OCI-LY3 (cell line): ENCODE data around the gene DNM3.

Experiments
- H2AFZ ChIP-seq: fragments of 200-600, 300-600 bp; shearing (Covaris generic); 2 replicates; pipeline ENCODE4 v1.6.0; 2014; ENCODE audit warnings: antibody characterized with exemption, low read depth, low read length
- H3K27ac ChIP-seq: fragments of 200-600, 300-600 bp; sonication (generic); 2 replicates; pipeline ENCODE4 v1.5.1; 2014; ENCODE audit warnings: mild to moderate bottlenecking, low read length, moderate library complexity, mixed read lengths
- H3K27me3 ChIP-seq: fragments of 200-600, 300-600 bp; sonication (generic); 2 replicates; pipeline ENCODE4 v1.6.1; 2014; ENCODE audit warnings: low read depth, low read length, mixed read lengths
- H3K36me3 ChIP-seq: fragments of 200-600, 300-600 bp; sonication (generic); replicated peaks from 2 replicates; pipeline ENCODE3; 2014; ENCODE audit warnings: low read depth, low read length, mixed read lengths
- H3K4me1 ChIP-seq: fragments of 300-600, 200-600 bp; sonication (generic); 2 replicates; pipeline ENCODE4 v1.6.1; 2014; ENCODE audit warnings: low read length, mixed read lengths
- H3K4me2 ChIP-seq: fragments of 200-600, 300-600 bp; sonication (generic); 2 replicates; pipeline ENCODE4 v1.6.1; 2014; ENCODE audit warnings: low read length, mixed read lengths
- H3K4me3 ChIP-seq: fragments of 300-600, 200-600 bp; sonication (generic); 2 replicates; pipeline ENCODE4 v1.5.1; 2014; ENCODE audit warnings: antibody characterized with exemption, mild to moderate bottlenecking, low read length, moderate library complexity
- H3K79me2 ChIP-seq: fragments of 300-600, 200-600 bp; shearing (Covaris generic); 2 replicates; pipeline ENCODE4 v1.6.1; 2014; ENCODE audit warnings: mild to moderate bottlenecking, low read length, mixed read lengths
- H3K9ac ChIP-seq: fragments of 300-600, 200-600 bp; shearing (Covaris generic); 2 replicates; pipeline ENCODE4 v1.6.0; 2014; ENCODE audit warnings: mild to moderate bottlenecking, low read length, moderate library complexity
- H3K9me3 ChIP-seq: fragments of 200-600, 300-600 bp; shearing (Covaris generic); 2 replicates; pipeline ENCODE4 v1.6.1; 2014; ENCODE audit warnings: low read length, mixed read lengths; ENCODE audit not compliant: insufficient read depth
- H4K20me1 ChIP-seq: fragments of 200-600, 300-600 bp; sonication (generic); 2 replicates; pipeline ENCODE4 v1.6.1; 2016; ENCODE audit warnings: low read length, mixed read lengths; ENCODE audit not compliant: insufficient read depth
- EZH2phosphoT487 ChIP-seq: fragments of 200-600 bp; shearing (Covaris generic); IDR thresholded peaks from 2 replicates; pipeline ENCODE4 v1.6.1; 2018; ENCODE audit warnings: antibody characterized with exemption, mixed run types, low read depth
- TF ChIP-seq, protein P1 (sequence below): fragments of 200-600, 300-600 bp; sonication (generic); IDR thresholded peaks from 2 replicates; pipeline ENCODE4 v1.5.1; 2014; ENCODE audit warnings: antibody characterized with exemption, low read length, low read depth

The DNM3 gene

GRCh38 chr1:172169836-172170235 is 328.5 kb downstream of the DNM3 start:
- peaks cover 5% of the 10 kb centered on the region; the same call in 1 of the 2 replicates for H3K4me1 ChIP-seq
- no peak overlapping the region for H3K4me2 ChIP-seq
- no peaks in the 10 kb centered on the region for H3K79me2 ChIP-seq
- no peaks in the 10 kb centered on the region for H4K20me1 ChIP-seq
- H2AFZ ChIP-seq = no peak overlapping the region
- no peak overlapping the region for H3K27ac ChIP-seq
- H3K36me3 ChIP-seq = no peaks in the 10 kb centered on the region
- no peaks in the 10 kb centered on the region for H3K9me3 ChIP-seq
- no peak overlapping the region for H3K9ac ChIP-seq
- H3K4me3 ChIP-seq = no peak overlapping the region
- no peaks in the 10 kb centered on the region for H3K27me3 ChIP-seq
- TF ChIP-seq EZH2phosphoT487 = no peak
- TF ChIP-seq, protein P1, sequence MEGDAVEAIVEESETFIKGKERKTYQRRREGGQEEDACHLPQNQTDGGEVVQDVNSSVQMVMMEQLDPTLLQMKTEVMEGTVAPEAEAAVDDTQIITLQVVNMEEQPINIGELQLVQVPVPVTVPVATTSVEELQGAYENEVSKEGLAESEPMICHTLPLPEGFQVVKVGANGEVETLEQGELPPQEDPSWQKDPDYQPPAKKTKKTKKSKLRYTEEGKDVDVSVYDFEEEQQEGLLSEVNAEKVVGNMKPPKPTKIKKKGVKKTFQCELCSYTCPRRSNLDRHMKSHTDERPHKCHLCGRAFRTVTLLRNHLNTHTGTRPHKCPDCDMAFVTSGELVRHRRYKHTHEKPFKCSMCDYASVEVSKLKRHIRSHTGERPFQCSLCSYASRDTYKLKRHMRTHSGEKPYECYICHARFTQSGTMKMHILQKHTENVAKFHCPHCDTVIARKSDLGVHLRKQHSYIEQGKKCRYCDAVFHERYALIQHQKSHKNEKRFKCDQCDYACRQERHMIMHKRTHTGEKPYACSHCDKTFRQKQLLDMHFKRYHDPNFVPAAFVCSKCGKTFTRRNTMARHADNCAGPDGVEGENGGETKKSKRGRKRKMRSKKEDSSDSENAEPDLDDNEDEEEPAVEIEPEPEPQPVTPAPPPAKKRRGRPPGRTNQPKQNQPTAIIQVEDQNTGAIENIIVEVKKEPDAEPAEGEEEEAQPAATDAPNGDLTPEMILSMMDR = no peak

DNA sequence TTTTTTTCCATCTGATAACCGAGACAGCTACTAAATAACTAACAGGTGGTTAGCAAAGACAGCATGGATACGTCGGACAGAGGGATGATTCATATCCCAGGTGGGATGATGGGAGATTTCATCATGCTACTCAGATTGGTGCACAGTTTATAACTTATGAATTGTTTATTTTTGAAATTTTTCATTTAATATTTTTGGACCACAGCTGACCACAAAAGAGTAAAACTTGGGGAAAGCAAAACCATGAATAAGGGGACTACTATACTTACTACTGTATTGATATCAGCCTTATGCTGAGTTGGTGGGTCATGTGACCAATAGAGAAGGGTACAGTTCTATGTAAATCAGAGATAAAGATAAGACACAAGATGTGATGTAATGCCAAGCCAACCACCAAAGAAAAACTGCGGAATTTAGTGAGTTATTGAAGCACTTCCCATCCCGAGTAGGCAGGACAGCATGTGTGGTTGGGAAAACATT is 331.1 kb downstream of the DNM3 start:
- H4K20me1 ChIP-seq = no peaks in the 10 kb centered on the region
- H3K27ac ChIP-seq = no peak overlapping the region
- no peaks in the 10 kb centered on the region for H3K9me3 ChIP-seq
- no peaks in the 10 kb centered on the region for H3K79me2 ChIP-seq
- peaks cover 5% of the 10 kb centered on the region; the same call in 1 of the 2 replicates for H3K4me1 ChIP-seq
- H3K36me3 ChIP-seq = no peaks in the 10 kb centered on the region
- no peaks in the 10 kb centered on the region for H3K27me3 ChIP-seq
- no peak overlapping the region for H3K4me2 ChIP-seq
- H3K4me3 ChIP-seq = no peak overlapping the region
- H2AFZ ChIP-seq = no peak overlapping the region
- TF ChIP-seq, protein P1 = no peak
- TF ChIP-seq EZH2phosphoT487 = no peak
- no peak overlapping the region for H3K9ac ChIP-seq

- Histone ChIP-seq H3K79me2 (no peaks in the 10 kb centered on the region), H3K36me3 (no peaks in the 10 kb centered on the region), H3K4me1 (peaks cover 17% of the 10 kb centered on the region), H3K9me3 (no peaks in the 10 kb centered on the region), H3K27ac (no peak overlapping the region), H3K27me3 (no peaks in the 10 kb centered on the region), H3K4me2 (no peak overlapping the region), H3K9ac (no peak overlapping the region), H2AFZ (no peak overlapping the region), H3K4me3 (no peak overlapping the region), H4K20me1 (no peaks in the 10 kb centered on the region)
- TF ChIP-seq EZH2phosphoT487 = no peak
- TF ChIP-seq, protein P1 = no peak
Measured at GRCh38 chr1:172176206-172176605, 334.9 kb downstream of the DNM3 start.

DNA sequence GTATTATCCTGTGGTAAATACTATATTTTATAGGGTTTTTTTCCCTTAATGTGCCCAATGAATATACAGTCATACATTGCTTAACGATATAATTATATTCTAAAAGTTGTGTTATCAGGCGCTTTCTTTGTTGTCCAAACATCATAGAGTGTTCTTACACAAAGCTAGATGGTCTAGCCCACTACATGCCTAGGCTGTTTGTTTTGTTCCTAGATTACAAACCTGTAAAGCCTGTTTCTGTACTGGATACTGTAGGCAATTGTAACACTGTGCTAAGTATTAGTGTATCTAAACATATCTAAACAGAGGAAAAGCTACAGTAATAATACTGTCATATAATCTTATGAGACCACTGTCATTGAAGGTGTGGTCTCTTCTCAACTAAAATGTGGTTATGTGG is 336.6 kb downstream of the DNM3 start:
- no peak overlapping the region for H2AFZ ChIP-seq
- peaks cover 33% of the 10 kb centered on the region for H3K4me1 ChIP-seq
- H3K27me3 ChIP-seq = no peaks in the 10 kb centered on the region
- no peak overlapping the region for H3K4me3 ChIP-seq
- no peaks in the 10 kb centered on the region for H3K36me3 ChIP-seq
- no peak overlapping the region for H3K4me2 ChIP-seq
- TF ChIP-seq, protein P1 = no peak
- no peak for TF ChIP-seq EZH2phosphoT487
- no peaks in the 10 kb centered on the region for H3K9me3 ChIP-seq
- H3K79me2 ChIP-seq = no peaks in the 10 kb centered on the region
- H3K27ac ChIP-seq = no peak overlapping the region
- H4K20me1 ChIP-seq = no peaks in the 10 kb centered on the region
- no peak overlapping the region for H3K9ac ChIP-seq
